GM23248 (cell line): Measurements from ENCODE around the gene GNPTAB.

Source experiments
- EZH2 ChIP-seq: fragments of 200-600 bp; sonication (generic); IDR thresholded peaks from 2 replicates; pipeline ENCODE4 v1.6.1; 2018; ENCODE audit warnings: antibody characterized with exemption, mild to moderate bottlenecking; ENCODE audit not compliant: insufficient read depth, poor library complexity, severe bottlenecking
- EZH2phosphoT487 ChIP-seq: fragments of 200-600 bp; sonication (generic); IDR thresholded peaks from 2 replicates; pipeline ENCODE4 v1.6.1; 2018; ENCODE audit warnings: antibody characterized with exemption, moderate library complexity, mild to moderate bottlenecking, low read depth; ENCODE audit not compliant: insufficient read depth

DNA sequence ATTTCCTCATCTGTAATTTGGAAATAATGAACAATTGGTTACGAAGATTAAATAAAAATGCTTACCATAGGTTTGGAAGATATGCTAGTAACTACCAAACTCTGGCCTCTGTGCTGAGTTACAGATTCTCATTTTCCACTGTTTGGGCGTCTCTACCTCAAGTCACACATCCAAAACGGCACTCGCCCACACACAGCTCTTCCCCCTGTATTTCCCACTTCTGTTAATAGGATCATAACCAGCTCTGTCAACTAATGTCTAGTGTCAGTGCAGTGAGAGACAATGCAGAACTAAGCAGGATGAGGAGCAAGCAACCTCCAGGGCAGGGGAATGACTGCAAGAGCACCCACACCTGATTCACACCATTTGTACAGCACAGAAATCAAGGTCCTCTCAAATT, 80.6 kb downstream of the GNPTAB start:
- TF ChIP-seq EZH2: no peak
- no peak for TF ChIP-seq EZH2phosphoT487
